H1 (cell line): ENCODE results near the gene CD34.

Experiments
- CHD1 ChIP-seq: IDR thresholded peaks from 2 replicates; pipeline ENCODE4 v1.6.1; 2012; ENCODE audit warnings: low read depth, low read length, improper control_type of control experiment
- CREB1 ChIP-seq: IDR thresholded peaks from 2 replicates; pipeline ENCODE4 v1.6.1; 2012; ENCODE audit warnings: inconsistent platforms
- CTCF ChIP-seq, 3 experiments: IDR thresholded peaks; 1 replicate in 2 of 3; 2 replicates in 1 of 3; pipeline versions ENCODE4 v1.5.1 to v1.6.1; 2011; ENCODE audit warnings: low read length in 3 of 3, mild to moderate bottlenecking in 3 of 3, inconsistent platforms in 2 of 3, low read depth in 1 of 3, moderate library complexity in 1 of 3; ENCODE audit not compliant: insufficient read depth in 1 of 3; ENCODE audit errors: control extremely low read depth in 1 of 3
- EP300 ChIP-seq, 2 experiments: IDR thresholded peaks; 1 replicate in 1 of 2; 2 replicates in 1 of 2; pipeline ENCODE4 v1.6.1; 2011 to 2012; ENCODE audit warnings: low read depth in 2 of 2, low read length in 2 of 2, mild to moderate bottlenecking in 2 of 2, borderline replicate concordance in 1 of 2, inconsistent platforms in 1 of 2, moderate library complexity in 1 of 2
- EZH2 ChIP-seq: fragments of 200-600 bp; sonication (generic); IDR thresholded peaks from 2 replicates; pipeline ENCODE4 v1.7.1; 2012; ENCODE audit warnings: low read depth, mild to moderate bottlenecking, moderate library complexity, low read length, inconsistent platforms; ENCODE audit not compliant: severe bottlenecking
- HDAC2 ChIP-seq, 2 experiments: fragments of 300-600 bp in 1 of 2; sonication (generic) in 1 of 2; IDR thresholded peaks; 2 replicates each; pipeline ENCODE4 v1.6.1; 2011 to 2012; ENCODE audit warnings: low read depth in 2 of 2, low read length in 2 of 2, mild to moderate bottlenecking in 2 of 2, moderate library complexity in 2 of 2, borderline replicate concordance in 1 of 2, inconsistent platforms in 1 of 2
- JUN ChIP-seq: IDR thresholded peaks from 2 replicates; pipeline ENCODE4 v1.6.1; 2011; ENCODE audit warnings: low read depth, mild to moderate bottlenecking, improper control_type of control experiment, low read length
- NRF1 ChIP-seq: IDR thresholded peaks from 2 replicates; pipeline ENCODE4 v1.6.1; 2011; ENCODE audit warnings: mild to moderate bottlenecking, low read depth, low read length, improper control_type of control experiment
- POLR2A ChIP-seq, 2 experiments: IDR thresholded peaks; 1 replicate in 1 of 2; 2 replicates in 1 of 2; pipeline ENCODE4 v1.6.1; 2011; ENCODE audit warnings: low read depth in 2 of 2, low read length in 2 of 2, mild to moderate bottlenecking in 2 of 2; ENCODE audit errors: control extremely low read depth in 1 of 2
- RAD21 ChIP-seq, 2 experiments: IDR thresholded peaks in 1 of 2; conservative IDR thresholded peaks in 1 of 2; 2 replicates each; pipeline ENCODE4 v1.6.1; 2011; ENCODE audit warnings: low read depth in 2 of 2, low read length in 2 of 2, improper control_type of control experiment in 1 of 2, inconsistent platforms in 1 of 2, mild to moderate bottlenecking in 1 of 2, moderate library complexity in 1 of 2
- SIX5 ChIP-seq: IDR thresholded peaks from 2 replicates; pipeline ENCODE4 v1.6.1; 2011; ENCODE audit warnings: mild to moderate bottlenecking, low read depth, low read length
- SP2 ChIP-seq: IDR thresholded peaks from 2 replicates; pipeline ENCODE4 v1.6.1; 2012; ENCODE audit warnings: mild to moderate bottlenecking, low read length, inconsistent platforms
- TCF12 ChIP-seq: IDR thresholded peaks from 2 replicates; pipeline ENCODE4 v1.6.1; 2011; ENCODE audit warnings: low read depth, mild to moderate bottlenecking, low read length
- ZNF274 ChIP-seq: IDR thresholded peaks from 2 replicates; pipeline ENCODE4 v1.7.0; 2012; ENCODE audit warnings: low read length, borderline replicate concordance; ENCODE audit errors: extremely low read depth

GRCh38 chr1:207883104-207883651, 27.7 kb downstream of the CD34 start:
- no peak for TF ChIP-seq CTCF (IDR thresholded peaks at IDR 0.05; ENCODE audit: control extremely low read depth in 1 of 3, insufficient read depth in 1 of 3, low read depth in 1 of 3, low read length in 3 of 3)
- TF ChIP-seq EP300 (IDR thresholded peaks at IDR 0.05; ENCODE audit: borderline replicate concordance in 1 of 2, low read depth in 2 of 2, low read length in 2 of 2) = no peak
- TF ChIP-seq POLR2A (IDR thresholded peaks at IDR 0.05; ENCODE audit: control extremely low read depth in 1 of 2, low read depth in 2 of 2, low read length in 2 of 2) = no peak
- TF ChIP-seq SIX5 = no peak
- TF ChIP-seq EZH2 = no peak
- TF ChIP-seq RAD21 (IDR thresholded peaks at IDR 0.05 in 1 of 2, conservative IDR thresholded peaks at IDR 0.05 in 1 of 2; ENCODE audit: low read depth in 2 of 2, low read length in 2 of 2) = no peak
- no peak for TF ChIP-seq CHD1
- no peak for TF ChIP-seq TCF12
- no peak for TF ChIP-seq CREB1
- no peak for TF ChIP-seq NRF1
- TF ChIP-seq SP2 = no peak
- TF ChIP-seq HDAC2 (IDR thresholded peaks at IDR 0.05; ENCODE audit: borderline replicate concordance in 1 of 2, low read depth in 2 of 2, low read length in 2 of 2) = no peak
- TF ChIP-seq ZNF274 = no peak
- no peak for TF ChIP-seq JUN
